Ovary (tissue), 3 donors: Measurements from ENCODE around the gene PWP2.

Experiments used
- CTCF ChIP-seq, 3 donors: fragments of 450-650 bp in 2 of 3; fragments of 200-600 bp in 1 of 3; IDR thresholded peaks; one replicate each; pipeline versions ENCODE4 v1.5.1 to v1.8.0; 2016 to 2022; ENCODE audit warnings: antibody characterized with exemption in 3 of 3, mild to moderate bottlenecking in 1 of 3
- POLR2A ChIP-seq: fragments of 450-650 bp; IDR thresholded peaks from one replicate; pipeline ENCODE4 v1.6.1; 2017; ENCODE audit warnings: antibody characterized with exemption, mild to moderate bottlenecking, moderate library complexity
- donor health status: DM: no; HTN: no; CAD: no.

DNA sequence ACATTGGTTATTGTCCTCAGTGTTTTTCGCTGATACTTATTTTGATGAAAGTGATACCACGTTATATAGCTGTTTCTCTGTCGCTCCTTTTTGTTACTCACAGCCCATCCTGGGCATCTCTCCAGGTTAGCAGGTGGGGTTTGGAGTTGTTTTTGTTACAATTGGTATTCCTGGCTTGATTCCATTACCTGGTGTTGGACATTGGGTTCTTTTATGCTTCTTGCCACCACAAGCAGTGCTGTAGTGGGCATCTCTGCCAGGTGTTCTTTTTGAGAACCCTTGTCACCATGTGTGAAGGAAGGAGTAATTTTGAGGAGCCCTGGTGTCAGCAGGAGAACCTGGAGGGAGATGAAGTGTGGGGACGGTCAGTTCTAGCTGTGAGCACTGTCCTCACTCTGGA, 47.5 kb upstream of the PWP2 start:
- TF ChIP-seq CTCF (IDR thresholded peaks at IDR 0.05), result no peak
- TF ChIP-seq POLR2A, result no peak
